ENCODE measurements around the gene CCDC97. TPM values are rescaled to one million over a fixed set of nuclear protein-coding genes. Genes with fewer than 3 reads are reported as not detected.

The CCDC97 gene
- total RNA-seq, 1 experiment from 2014 or later = 23.0 TPM

- Histone ChIP-seq H2AFZ (ENCODE audit: low read depth, low read length, poor library complexity, severe bottlenecking) (no peak overlapping the region), H3K9me3 (ENCODE audit: control insufficient read depth in 1 of 2, insufficient read depth in 1 of 2, low read depth in 1 of 2, low read length in 2 of 2) (no peaks in the 10 kb centered on the region), H3K4me3 (replicated peaks in 1 of 2; ENCODE audit: low read depth in 1 of 2, low read length in 2 of 2) (no peak overlapping the region), H3K79me2 (ENCODE audit: insufficient read depth, low read length) (no peaks in the 10 kb centered on the region), H3K9ac (ENCODE audit: low read length) (no peak overlapping the region), H3K9me2 (ENCODE audit: insufficient read depth) (no peaks in the 10 kb centered on the region), H4K20me1 (ENCODE audit: insufficient read depth) (no peaks in the 10 kb centered on the region), H3K27ac (ENCODE audit: low read depth, low read length) (no peak overlapping the region), H3K36me3 (ENCODE audit: control insufficient read depth in 1 of 2, insufficient read depth in 2 of 2, low read length in 2 of 2) (peaks cover 5 to 25% of the 10 kb centered on the region in 2 experiments; a peak in 3 of 4 replicates), H3K4me2 (ENCODE audit: low read length) (no peak overlapping the region), H3K27me3 (ENCODE audit: insufficient read depth, low read length) (no peaks in the 10 kb centered on the region), H3K4me1 (ENCODE audit: control insufficient read depth in 1 of 2, insufficient read depth in 2 of 2, low read length in 2 of 2) (peaks cover 0 to 15% of the 10 kb centered on the region in 2 experiments; a peak in 2 of 4 replicates)
- POLR2A ChIA-PET = no interaction called here
- CTCF ChIA-PET = no interaction called here
- ATAC-seq (no peak), DNase-seq (ENCODE audit: low read depth, low spot score) (no peak)
- RAD21 ChIA-PET (ENCODE audit: low non-redundant PET in 1 of 2, low total read pairs in 2 of 2, uncharacterized antibody in 2 of 2, unreplicated experiment in 2 of 2) = no interaction called here
- BruUV-seq (replicated peaks) = no TSS peak
- no peak for TF ChIP-seq SIN3A (IDR thresholded peaks at IDR 0.05; ENCODE audit: low read depth)
- TF ChIP-seq POLR2AphosphoS5 (IDR thresholded peaks at IDR 0.05; ENCODE audit: low read depth, low read length) = 0 out of 2 replicates have a peak, but pooled peaks have one; percentile 30
- intact Hi-C loops (cut with micrococcal nuclease) = loop anchor here (5.0 kb wide), 1 partner anchor 253 kb away; no protein-coding TSS in a partner anchor
These were observed 9.7 kb downstream of the CCDC97 start for GRCh38 chr19:41319500-41320184.

GRCh38 chr19:41320185-41320518 is 10.2 kb downstream of the CCDC97 start:
- Histone ChIP-seq H3K27ac (ENCODE audit: low read depth, low read length) (no peak overlapping the region), H2AFZ (ENCODE audit: low read depth, low read length, poor library complexity, severe bottlenecking) (no peak overlapping the region), H3K79me2 (ENCODE audit: insufficient read depth, low read length) (no peaks in the 10 kb centered on the region), H3K36me3 (ENCODE audit: control insufficient read depth in 1 of 2, insufficient read depth in 2 of 2, low read length in 2 of 2) (peaks cover 5 to 25% of the 10 kb centered on the region in 2 experiments; a peak in 3 of 4 replicates), H3K27me3 (ENCODE audit: insufficient read depth, low read length) (no peaks in the 10 kb centered on the region), H3K4me1 (ENCODE audit: control insufficient read depth in 1 of 2, insufficient read depth in 2 of 2, low read length in 2 of 2) (peaks cover 0 to 15% of the 10 kb centered on the region in 2 experiments; a peak in 2 of 4 replicates), H3K9ac (ENCODE audit: low read length) (no peak overlapping the region), H3K4me3 (replicated peaks in 1 of 2; ENCODE audit: low read depth in 1 of 2, low read length in 2 of 2) (no peak overlapping the region), H3K4me2 (ENCODE audit: low read length) (no peak overlapping the region), H4K20me1 (ENCODE audit: insufficient read depth) (no peaks in the 10 kb centered on the region), H3K9me3 (ENCODE audit: control insufficient read depth in 1 of 2, insufficient read depth in 1 of 2, low read depth in 1 of 2, low read length in 2 of 2) (no peaks in the 10 kb centered on the region), H3K9me2 (ENCODE audit: insufficient read depth) (no peaks in the 10 kb centered on the region)
- POLR2A ChIA-PET = no interaction called here
- no TSS peak for BruUV-seq (replicated peaks)
- no peak for TF ChIP-seq REST (IDR thresholded peaks at IDR 0.05; ENCODE audit: low read depth)
- no peak for TF ChIP-seq CBX3 (IDR thresholded peaks at IDR 0.05; ENCODE audit: low read depth)
- no peak for TF ChIP-seq SP1 (IDR thresholded peaks at IDR 0.05; ENCODE audit: low read depth)
- no peak for TF ChIP-seq ATF3 (IDR thresholded peaks at IDR 0.05)
- no peak for TF ChIP-seq EGR1 (IDR thresholded peaks at IDR 0.05; ENCODE audit: low read depth)
- CTCF ChIA-PET = no interaction called here
- intact Hi-C loops (cut with micrococcal nuclease) = loop anchor here (5.0 kb wide), 1 partner anchor 252 kb away; no protein-coding TSS in a partner anchor
- RAD21 ChIA-PET (ENCODE audit: low non-redundant PET in 1 of 2, low total read pairs in 2 of 2, uncharacterized antibody in 2 of 2, unreplicated experiment in 2 of 2) = no interaction called here
- ATAC-seq (no peak), DNase-seq (ENCODE audit: low read depth, low spot score) (no peak)

Data from HCT116 (cell line).